Neutrophil (primary cell): ENCODE measurements around the gene ADGRG3.

Source experiments
- H3K27ac ChIP-seq: fragments of 200-600 bp; sonication (generic); 2 replicates; pipeline ENCODE4 v1.5.1; 2016; ENCODE audit warnings: mild to moderate bottlenecking, moderate library complexity
- H3K27me3 ChIP-seq: fragments of 200-600 bp; sonication (generic); 2 replicates; pipeline ENCODE4 v1.6.0; 2016; ENCODE audit warnings: mild to moderate bottlenecking
- H3K36me3 ChIP-seq: fragments of 200-600 bp; sonication (generic); 2 replicates; pipeline ENCODE4 v1.5.1; 2017
- H3K4me1 ChIP-seq, 2 experiments: fragments of 200-600 bp in 1 of 2; sonication (generic) in 1 of 2; 1 replicate in 1 of 2; 2 replicates in 1 of 2; pipeline versions ENCODE4 v1.5.1 to v1.6.1; 2013 to 2016; ENCODE audit warnings: low read depth in 1 of 2, low read length in 1 of 2, mild to moderate bottlenecking in 1 of 2, moderate library complexity in 1 of 2; ENCODE audit not compliant: control insufficient read depth in 1 of 2, insufficient read depth in 1 of 2
- H3K4me3 ChIP-seq, 2 experiments: fragments of 200-600 bp in 1 of 2; sonication (generic) in 1 of 2; 1 replicate in 1 of 2; 2 replicates in 1 of 2; pipeline ENCODE4 v1.5.1; 2013 to 2016; ENCODE audit warnings: low read depth in 1 of 2, low read length in 1 of 2, mild to moderate bottlenecking in 1 of 2, moderate library complexity in 1 of 2
- H3K9me3 ChIP-seq: fragments of 200-600 bp; sonication (generic); 2 replicates; pipeline ENCODE4 v1.5.1; 2016
- TF ChIP-seq, protein P1 (sequence below): fragments of 200-600 bp; sonication (generic); IDR thresholded peaks from 2 replicates; pipeline ENCODE4 v1.5.1; 2016; ENCODE audit warnings: antibody characterized with exemption

The ADGRG3 gene

DNA sequence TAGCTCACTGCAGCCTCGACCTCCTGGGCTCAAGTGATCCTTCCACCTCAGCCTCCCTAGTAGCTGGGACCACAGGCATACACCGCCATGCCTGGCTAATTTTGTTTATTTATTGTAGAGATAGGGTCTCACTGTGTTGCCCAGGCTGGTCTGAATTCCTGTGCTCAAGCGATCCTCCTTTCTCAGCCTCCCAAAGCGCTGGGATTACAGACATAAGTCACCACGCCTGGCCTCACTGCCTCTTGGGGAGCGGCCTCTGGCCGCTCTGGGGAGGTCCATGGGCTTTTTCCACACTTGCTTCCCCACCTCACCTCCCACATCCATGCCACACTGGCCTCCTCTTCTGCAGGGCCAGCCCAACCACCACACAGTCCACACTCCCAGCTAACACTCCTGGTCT is 18.3 kb upstream of the ADGRG3 start:
- peaks cover 13 to 17% of the 10 kb centered on the region in 2 experiments for H3K4me1 ChIP-seq
- TF ChIP-seq, protein P1, sequence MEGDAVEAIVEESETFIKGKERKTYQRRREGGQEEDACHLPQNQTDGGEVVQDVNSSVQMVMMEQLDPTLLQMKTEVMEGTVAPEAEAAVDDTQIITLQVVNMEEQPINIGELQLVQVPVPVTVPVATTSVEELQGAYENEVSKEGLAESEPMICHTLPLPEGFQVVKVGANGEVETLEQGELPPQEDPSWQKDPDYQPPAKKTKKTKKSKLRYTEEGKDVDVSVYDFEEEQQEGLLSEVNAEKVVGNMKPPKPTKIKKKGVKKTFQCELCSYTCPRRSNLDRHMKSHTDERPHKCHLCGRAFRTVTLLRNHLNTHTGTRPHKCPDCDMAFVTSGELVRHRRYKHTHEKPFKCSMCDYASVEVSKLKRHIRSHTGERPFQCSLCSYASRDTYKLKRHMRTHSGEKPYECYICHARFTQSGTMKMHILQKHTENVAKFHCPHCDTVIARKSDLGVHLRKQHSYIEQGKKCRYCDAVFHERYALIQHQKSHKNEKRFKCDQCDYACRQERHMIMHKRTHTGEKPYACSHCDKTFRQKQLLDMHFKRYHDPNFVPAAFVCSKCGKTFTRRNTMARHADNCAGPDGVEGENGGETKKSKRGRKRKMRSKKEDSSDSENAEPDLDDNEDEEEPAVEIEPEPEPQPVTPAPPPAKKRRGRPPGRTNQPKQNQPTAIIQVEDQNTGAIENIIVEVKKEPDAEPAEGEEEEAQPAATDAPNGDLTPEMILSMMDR = no peak

DNA sequence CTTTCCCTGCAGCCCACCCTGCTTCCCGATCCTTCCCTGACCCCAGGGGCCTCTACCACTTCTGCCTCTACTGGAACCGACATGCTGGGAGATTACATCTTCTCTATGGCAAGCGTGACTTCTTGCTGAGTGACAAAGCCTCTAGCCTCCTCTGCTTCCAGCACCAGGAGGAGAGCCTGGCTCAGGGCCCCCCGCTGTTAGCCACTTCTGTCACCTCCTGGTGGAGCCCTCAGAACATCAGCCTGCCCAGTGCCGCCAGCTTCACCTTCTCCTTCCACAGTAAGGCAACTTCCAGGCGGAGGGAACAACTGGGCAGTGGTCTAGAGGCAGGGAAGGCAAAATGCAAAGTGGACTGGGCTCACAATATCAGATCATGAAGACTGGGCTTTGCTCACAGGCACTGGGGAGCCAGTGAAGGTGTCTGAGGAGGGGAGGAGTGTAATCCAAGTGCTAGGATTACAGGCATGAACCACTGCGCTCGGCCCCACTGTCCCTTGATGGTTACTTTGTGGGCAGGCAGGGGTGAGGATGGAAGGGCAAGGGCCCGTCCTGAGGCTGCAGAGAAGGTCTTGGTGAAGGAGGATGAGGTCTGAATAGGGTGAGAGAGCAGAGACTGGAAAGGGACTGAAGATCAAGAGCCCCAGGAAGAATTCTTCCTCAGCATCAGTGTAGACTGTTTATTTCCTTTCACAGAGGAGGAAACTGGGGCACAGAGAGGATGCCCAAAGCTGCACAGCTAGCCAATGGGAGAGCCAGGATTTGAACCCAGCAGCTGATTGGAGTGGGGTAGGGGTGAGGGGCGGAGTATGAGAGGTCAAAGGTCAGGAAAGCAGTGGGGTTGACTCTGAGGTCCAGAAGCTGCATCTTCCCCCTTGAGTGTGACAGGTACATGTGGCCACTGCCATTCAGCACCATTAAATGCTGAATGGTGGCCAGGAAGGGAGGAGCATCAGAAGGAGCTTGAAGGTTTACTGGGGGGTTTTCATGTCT is 16.5 kb upstream of the ADGRG3 start:
- peaks cover 15% of the 10 kb centered on the region for H3K27me3 ChIP-seq
- no peaks in the 10 kb centered on the region for H3K9me3 ChIP-seq
- H3K36me3 ChIP-seq = no peaks in the 10 kb centered on the region
- TF ChIP-seq, protein P1 = no peak
- H3K4me3 ChIP-seq = no peak overlapping the region
- peaks cover 13 to 17% of the 10 kb centered on the region in 2 experiments for H3K4me1 ChIP-seq
- peak overlapping the region; percentile 20 for H3K27ac ChIP-seq

More for the DNA sequence above, 18.3 kb upstream of the ADGRG3 start:
- no peak overlapping the region for H3K4me3 ChIP-seq
- no peaks in the 10 kb centered on the region for H3K9me3 ChIP-seq
- H3K36me3 ChIP-seq = no peaks in the 10 kb centered on the region
- H3K27ac ChIP-seq = peak overlapping the region; percentile 53
- peaks cover 33% of the 10 kb centered on the region for H3K27me3 ChIP-seq

DNA sequence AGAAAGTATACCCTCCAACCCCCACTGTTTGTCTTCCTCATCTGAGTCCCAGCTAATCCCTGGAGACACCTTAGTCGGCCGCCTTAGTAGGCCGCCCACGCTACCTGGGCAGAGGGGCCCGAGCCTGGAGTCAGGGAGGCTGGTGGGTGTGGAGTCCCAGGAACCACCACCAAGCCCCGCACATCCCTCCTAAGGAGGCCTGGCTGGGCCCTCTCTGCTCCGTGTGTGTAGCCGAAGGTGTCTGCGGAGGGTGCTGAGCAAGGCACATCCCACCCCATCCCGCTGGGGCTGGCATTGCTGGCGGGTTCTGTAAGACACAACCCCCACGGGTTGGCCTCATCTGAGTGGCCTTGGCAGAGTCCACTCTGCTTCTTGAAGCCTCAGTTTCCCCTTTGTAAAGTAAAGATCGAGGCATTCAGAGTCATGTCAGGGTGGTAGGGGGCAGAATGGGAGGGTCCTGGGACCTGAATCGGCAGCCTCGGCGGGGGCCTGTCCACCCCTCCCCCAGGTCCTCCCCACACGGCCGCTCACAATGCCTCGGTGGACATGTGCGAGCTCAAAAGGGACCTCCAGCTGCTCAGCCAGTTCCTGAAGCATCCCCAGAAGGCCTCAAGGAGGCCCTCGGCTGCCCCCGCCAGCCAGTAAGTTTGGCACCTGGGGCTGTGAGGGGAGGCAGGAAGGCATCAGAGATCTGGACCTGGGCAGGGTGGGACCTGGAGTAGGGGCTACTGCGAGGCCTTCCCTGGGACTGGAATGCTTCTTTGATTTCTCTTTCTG is 15.2 kb upstream of the ADGRG3 start:
- no peak overlapping the region for H3K27ac ChIP-seq
- H3K27me3 ChIP-seq = peaks cover 2% of the 10 kb centered on the region
- H3K36me3 ChIP-seq = no peaks in the 10 kb centered on the region
- no peaks in the 10 kb centered on the region for H3K9me3 ChIP-seq
- H3K4me3 ChIP-seq = no peak overlapping the region
- TF ChIP-seq, protein P1 = no peak
- peaks cover 13 to 16% of the 10 kb centered on the region in 2 experiments for H3K4me1 ChIP-seq

DNA sequence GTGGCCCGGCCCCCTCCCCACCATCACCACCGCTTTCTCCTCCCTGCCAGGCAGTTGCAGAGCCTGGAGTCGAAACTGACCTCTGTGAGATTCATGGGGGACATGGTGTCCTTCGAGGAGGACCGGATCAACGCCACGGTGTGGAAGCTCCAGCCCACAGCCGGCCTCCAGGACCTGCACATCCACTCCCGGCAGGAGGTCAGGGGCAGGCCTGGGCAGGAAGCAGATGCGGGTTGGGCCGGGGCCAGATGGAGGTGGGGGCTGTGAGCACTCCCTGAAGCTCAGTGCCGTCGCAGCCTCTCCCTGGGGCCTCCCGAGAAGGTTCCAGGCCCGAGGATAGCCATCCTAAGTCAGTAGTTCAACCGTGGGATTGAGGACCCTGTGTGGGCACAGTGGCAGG is 14.2 kb upstream of the ADGRG3 start:
- Histone ChIP-seq H3K36me3 (no peaks in the 10 kb centered on the region), H3K27ac (no peak overlapping the region), H3K4me1 (peaks cover 9 to 11% of the 10 kb centered on the region in 2 experiments), H3K9me3 (no peaks in the 10 kb centered on the region), H3K4me3 (no peak overlapping the region), H3K27me3 (no peaks in the 10 kb centered on the region)
- TF ChIP-seq, protein P1 = no peak

DNA sequence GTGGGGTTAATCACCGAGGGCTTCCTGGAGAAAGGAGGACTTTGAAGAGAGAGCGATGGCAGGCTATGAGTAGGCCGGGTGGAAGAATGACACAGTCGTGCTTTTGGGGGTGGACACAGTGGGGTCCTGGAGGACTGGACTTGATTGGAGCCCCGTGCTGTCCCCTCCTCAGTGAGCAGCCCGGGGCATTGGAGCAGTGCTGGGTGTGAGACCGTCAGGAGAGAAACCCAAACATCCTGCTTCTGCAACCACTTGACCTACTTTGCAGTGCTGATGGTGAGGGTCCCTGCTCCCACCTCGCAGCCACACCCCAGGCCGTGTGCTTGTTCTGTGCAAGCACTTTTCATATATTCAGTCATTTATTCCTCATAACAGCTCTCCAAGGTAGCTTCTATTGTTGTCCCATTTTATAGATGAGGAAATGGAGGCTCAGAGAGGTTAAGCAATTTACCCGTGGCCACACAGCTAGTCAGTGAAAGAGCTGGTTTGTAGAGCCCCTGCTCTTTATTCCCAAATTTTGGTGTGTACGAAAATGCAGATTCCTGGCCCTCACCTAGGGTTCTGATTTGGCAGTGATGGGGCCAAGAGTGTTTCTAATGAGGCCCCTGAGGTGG is 11.7 kb upstream of the ADGRG3 start:
- Histone ChIP-seq H3K9me3 (no peaks in the 10 kb centered on the region), H3K36me3 (no peaks in the 10 kb centered on the region), H3K4me3 (no peak overlapping the region), H3K27me3 (no peaks in the 10 kb centered on the region), H3K27ac (no peak overlapping the region), H3K4me1 (no peaks in the 10 kb centered on the region)
- TF ChIP-seq, protein P1 = no peak
